ENCODE measurements around the gene CHST8. TPM values are rescaled to one million over a fixed set of nuclear protein-coding genes. Genes with fewer than 3 reads are reported as not detected.

CHST8 gene
- total and polyA plus RNA-seq, 9 donors = 0.48 to 2.5 (median 1.0) TPM; not detected in 1

- no peak for DNase-seq
- H3K36me3 ChIP-seq = no peaks in the 10 kb centered on the region
- TF ChIP-seq POLR2A (IDR thresholded peaks at IDR 0.05) (no peak), EP300 (IDR thresholded peaks at IDR 0.05) (no peak), CTCF (IDR thresholded peaks at IDR 0.05) (no peak)
- WGBS, 3 donors = 62 to 65% (median 64%) methylated on average over 6 of the region's 6 CpGs
- no peak overlapping the region for H3K4me3 ChIP-seq
- intact Hi-C loops (cut with DNase I) = no loop called here
- H3K27ac ChIP-seq = no peak overlapping the region
- no peaks in the 10 kb centered on the region for H3K9me3 ChIP-seq
- H3K4me1 ChIP-seq (ENCODE audit: insufficient read depth) = no peaks in the 10 kb centered on the region
- no peaks in the 10 kb centered on the region for H3K27me3 ChIP-seq
Measured at GRCh38 chr19:33631609-33631973, 9.8 kb downstream of the CHST8 start.

GRCh38 chr19:33634361-33635091 lies 12.8 kb downstream of the CHST8 start:
- no peaks in the 10 kb centered on the region for H3K36me3 ChIP-seq
- DNase-seq = no peak
- no peaks in the 10 kb centered on the region for H3K4me1 ChIP-seq (ENCODE audit: insufficient read depth)
- 71 to 75% (median 71%) methylated on average over 14 of the region's 14 CpGs for WGBS, 3 donors
- TF ChIP-seq POLR2A (IDR thresholded peaks at IDR 0.05) (no peak), EP300 (IDR thresholded peaks at IDR 0.05) (no peak), CTCF (IDR thresholded peaks at IDR 0.05) (no peak)
- intact Hi-C loops (cut with DNase I) = no loop called here
- no peaks in the 10 kb centered on the region for H3K9me3 ChIP-seq
- H3K27me3 ChIP-seq = no peaks in the 10 kb centered on the region
- H3K4me3 ChIP-seq = no peak overlapping the region
- H3K27ac ChIP-seq = no peak overlapping the region

- Histone ChIP-seq H3K27ac (no peak overlapping the region), H3K36me3 (no peaks in the 10 kb centered on the region), H3K4me3 (no peak overlapping the region), H3K27me3 (no peaks in the 10 kb centered on the region), H3K4me1 (ENCODE audit: insufficient read depth) (no peaks in the 10 kb centered on the region), H3K9me3 (no peaks in the 10 kb centered on the region)
- 10 to 15% (median 13%) methylated on average over 15 of the region's 15 CpGs for WGBS, 3 donors
- TF ChIP-seq EP300 (IDR thresholded peaks at IDR 0.05) (no peak), CTCF (IDR thresholded peaks at IDR 0.05) (no peak), POLR2A (IDR thresholded peaks at IDR 0.05) (no peak)
- intact Hi-C loops (cut with DNase I) = no loop called here
- no peak for DNase-seq
Measured at GRCh38 chr19:33638167-33639034, 16.6 kb downstream of the CHST8 start.

- intact Hi-C loops (cut with DNase I) = no loop called here
- H3K36me3 ChIP-seq = no peaks in the 10 kb centered on the region
- H3K9me3 ChIP-seq = no peaks in the 10 kb centered on the region
- 15 to 23% (median 16%) methylated on average over 14 of the region's 14 CpGs for WGBS, 3 donors
- H3K4me1 ChIP-seq (ENCODE audit: insufficient read depth) = no peaks in the 10 kb centered on the region
- H3K4me3 ChIP-seq = no peak overlapping the region
- TF ChIP-seq CTCF (IDR thresholded peaks at IDR 0.05) = no peak
- TF ChIP-seq POLR2A (IDR thresholded peaks at IDR 0.05) = no peak
- no peak for TF ChIP-seq EP300 (IDR thresholded peaks at IDR 0.05)
- H3K27ac ChIP-seq = no peak overlapping the region
- no peak for DNase-seq
- no peaks in the 10 kb centered on the region for H3K27me3 ChIP-seq
Measured at GRCh38 chr19:33639035-33639681, 17.4 kb downstream of the CHST8 start.
